Endothelial cell of umbilical vein (primary cell): ENCODE results near the gene APRT. TPM values are rescaled to one million over a fixed set of nuclear protein-coding genes. Genes with fewer than 3 reads are reported as not detected.
"Not testable (repeated sequence)": the region's sequence is repeated elsewhere in the genome, so short reads cannot be mapped to it uniquely, and the experiment has no call there.

Experiments used
- BruUV-seq: library from RNA; stranded (reverse); fragments of 400-500 nt; replicated peaks from 2 replicates; lab custom pipeline; 2021; lab: Mats Ljungman, UMichigan
- CTCF ChIA-PET: fragments of 300-600, 350-600 bp; sonication (Branson Sonifier 250); formaldehyde crosslinking; loops from one replicate; lab custom pipeline; 2021; ENCODE audit warnings: antibody characterized with exemption, inconsistent platforms; lab: Charles Lee
- POLR2A ChIA-PET: fragments of 300-600, 350-600 bp; sonication (Branson Sonifier 250); formaldehyde crosslinking; loops from one replicate; lab custom pipeline; 2021; ENCODE audit warnings: antibody characterized with exemption, inconsistent platforms; lab: Charles Lee
- DNase-seq: peaks from one replicate; pipeline ENCODE4 v3.0.0-alpha.2; 2011; ENCODE audit warnings: low read depth, low spot score
- FAIRE-seq: peaks from 2 replicates; lab custom pipeline; 2011; peaks lifted over from hg19 to GRCh38; lab: Jason Lieb, UNC
- H2AFZ ChIP-seq: 2 replicates; pipeline ENCODE4 v1.6.0; 2012; ENCODE audit warnings: low read depth, low read length, control low read depth, inconsistent platforms
- H3K27ac ChIP-seq: 2 replicates; pipeline ENCODE4 v1.5.1; 2011; ENCODE audit warnings: low read depth, mild to moderate bottlenecking, control low read depth, low read length, moderate library complexity; ENCODE audit not compliant: insufficient read depth
- H3K27me3 ChIP-seq, 2 experiments: 2 replicates each; pipeline versions ENCODE4 v1.6.0 to v1.6.1; 2011; ENCODE audit warnings: low read length in 2 of 2, mixed read lengths in 1 of 2; ENCODE audit not compliant: control insufficient read depth in 2 of 2, insufficient read depth in 2 of 2
- H3K36me3 ChIP-seq, 2 experiments: 2 replicates in 1 of 2; 3 replicates in 1 of 2; pipeline ENCODE4 v1.5.1; 2011; ENCODE audit warnings: low read length in 2 of 2, mild to moderate bottlenecking in 1 of 2, moderate library complexity in 1 of 2; ENCODE audit not compliant: control insufficient read depth in 2 of 2, insufficient read depth in 2 of 2; ENCODE audit errors: extremely low read depth in 1 of 2
- H3K4me1 ChIP-seq: 3 replicates; pipeline ENCODE4 v1.5.1; 2011; ENCODE audit warnings: mild to moderate bottlenecking, low read length; ENCODE audit not compliant: control insufficient read depth, insufficient read depth; ENCODE audit errors: extremely low read depth
- H3K4me2 ChIP-seq: 2 replicates; pipeline ENCODE4 v1.6.1; 2011; ENCODE audit warnings: low read length, control low read depth, mixed read lengths; ENCODE audit not compliant: insufficient read depth
- H3K4me3 ChIP-seq, 3 experiments: fragments of 200-600 bp in 1 of 3; sonication (generic), shearing (Covaris generic) in 1 of 3; replicated peaks in 1 of 3; 2 replicates each; pipeline ENCODE4 v1.5.1; 2011 to 2016; ENCODE audit warnings: control low read depth in 3 of 3, low read length in 3 of 3, mild to moderate bottlenecking in 2 of 3, inconsistent platforms in 1 of 3, low read depth in 1 of 3, moderate library complexity in 1 of 3; ENCODE audit not compliant: insufficient read depth in 1 of 3
- H3K79me2 ChIP-seq: 2 replicates; pipeline ENCODE4 v1.6.0; 2012; ENCODE audit warnings: low read length, inconsistent platforms; ENCODE audit not compliant: control insufficient read depth, insufficient read depth
- H3K9ac ChIP-seq: replicated peaks from 2 replicates; pipeline ENCODE3; 2011; ENCODE audit warnings: low read length, control low read depth; ENCODE audit not compliant: insufficient read depth; ENCODE audit errors: extremely low read depth
- H3K9me1 ChIP-seq: replicated peaks from 3 replicates; pipeline ENCODE4 v1.6.0; 2011; ENCODE audit warnings: mild to moderate bottlenecking, low read length; ENCODE audit not compliant: control insufficient read depth, insufficient read depth; ENCODE audit errors: extremely low read depth
- H3K9me3 ChIP-seq: replicated peaks from 2 replicates; pipeline ENCODE4 v1.5.1; 2012; ENCODE audit warnings: low read length, inconsistent platforms; ENCODE audit not compliant: control insufficient read depth, insufficient read depth
- H4K20me1 ChIP-seq: replicated peaks from 2 replicates; pipeline ENCODE3; 2011; ENCODE audit warnings: mild to moderate bottlenecking, low read length; ENCODE audit not compliant: control insufficient read depth, insufficient read depth; ENCODE audit errors: extremely low read depth
- CTCF ChIP-seq, 2 donors: IDR thresholded peaks; 1 replicate in 1 of 2; 2 replicates in 1 of 2; pipeline ENCODE4 v1.5.1; 2011; ENCODE audit warnings: low read length in 2 of 2, mild to moderate bottlenecking in 2 of 2, moderate library complexity in 2 of 2, control low read depth in 1 of 2, inconsistent platforms in 1 of 2, low read depth in 1 of 2; ENCODE audit not compliant: insufficient read depth in 1 of 2; ENCODE audit errors: extremely low read depth in 1 of 2
- EZH2 ChIP-seq: IDR thresholded peaks from 2 replicates; pipeline ENCODE4 v1.6.1; 2012; ENCODE audit warnings: borderline replicate concordance, low read depth, mild to moderate bottlenecking, moderate library complexity, low read length, inconsistent platforms; ENCODE audit not compliant: severe bottlenecking
- GATA2 ChIP-seq: IDR thresholded peaks from 2 replicates; pipeline ENCODE4 v1.7.0; 2011; ENCODE audit warnings: low read depth, mild to moderate bottlenecking, moderate library complexity, mixed read lengths, low read length; ENCODE audit not compliant: insufficient read length, insufficient read depth
- JUN ChIP-seq: IDR thresholded peaks from 2 replicates; pipeline ENCODE4 v1.6.1; 2011; ENCODE audit warnings: borderline replicate concordance, low read depth; ENCODE audit not compliant: insufficient read length, insufficient read depth
- MYC ChIP-seq: IDR thresholded peaks from one replicate; pipeline ENCODE4 v1.6.1; 2011; ENCODE audit warnings: mild to moderate bottlenecking, low read depth, low read length
- dilution Hi-C: fragments of 300-500 bp; cut with MboI; formaldehyde crosslinking; loops from one replicate; pipeline ENCODE4 v1.15.0; 2019; ENCODE audit warnings: low sequenced_read_pairs; ENCODE audit not compliant: extremely low pct_ligation_motif_present
- intact Hi-C: fragments of 100-400 bp; cut with micrococcal nuclease; formaldehyde crosslinking; loops from one replicate; pipeline ENCODE4 v1.10.0; 2022
- polyA plus RNA-seq, 4 experiments: library from polyadenylated mRNA; depleted of rRNA in 3 of 4; stranded (reverse) in 3 of 4; unstranded in 1 of 4; fragments of >200 nt; gene quantifications; 2 replicates each; pipeline versions ENCODE4 v1.2.1 to v1.2.3, GENCODE V29; 2011 to 2012; ENCODE audit warnings: missing spikeins in 1 of 4
- total RNA-seq: library from RNA; stranded (reverse); gene quantifications from 2 replicates; pipeline ENCODE4 v1.2.3, GENCODE V29; 2021

Gene APRT
- total and polyA plus RNA-seq, 2 donors (not counting 3 experiments of a cell fraction or from before 2014, with no cell fraction given), result 143 to 152 TPM

DNA sequence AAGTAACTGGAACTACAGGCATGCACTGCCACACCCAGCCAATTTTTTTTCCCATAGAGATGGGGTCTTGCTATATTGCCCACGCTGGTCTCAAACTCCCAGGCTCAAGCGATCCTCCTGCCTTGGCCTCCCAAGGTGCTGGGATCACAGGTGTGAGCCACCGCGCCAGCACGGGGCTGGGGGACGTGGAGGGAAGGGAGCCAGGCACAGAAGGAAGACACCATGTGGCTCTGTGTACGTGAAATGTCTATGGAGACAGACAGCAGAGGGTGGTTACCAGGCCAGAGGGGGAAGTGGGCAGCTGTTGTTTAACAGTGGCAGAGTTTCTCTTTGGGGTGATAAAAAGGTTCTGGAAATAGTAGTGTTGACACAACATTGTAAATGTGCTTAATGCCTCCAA, 22.1 kb downstream of the APRT start:
- intact Hi-C loops (no loop called here), dilution Hi-C loops (no loop called here)
- H3K4me2 ChIP-seq, result no peak overlapping the region
- TF ChIP-seq CTCF (IDR thresholded peaks at IDR 0.05; ENCODE audit: extremely low read depth in 1 of 2, insufficient read depth in 1 of 2, low read depth in 1 of 2, low read length in 2 of 2), result no peak
- TF ChIP-seq EZH2, result no peak
- no peak for TF ChIP-seq GATA2
- TF ChIP-seq MYC, result no peak
- no peak for TF ChIP-seq JUN
- BruUV-seq, result no TSS peak
- DNase-seq (no peak), FAIRE-seq (no peak)
- no peak overlapping the region for H3K4me3 ChIP-seq
- H4K20me1 ChIP-seq, result no peaks in the 10 kb centered on the region
- H3K79me2 ChIP-seq, result no peaks in the 10 kb centered on the region
- H3K27me3 ChIP-seq, result peaks cover 0 to 4% of the 10 kb centered on the region in 2 experiments
- H3K9ac ChIP-seq, result no peak overlapping the region
- no peaks in the 10 kb centered on the region for H3K9me3 ChIP-seq
- CTCF ChIA-PET, result no interaction called here
- peaks cover 2% of the 10 kb centered on the region for H3K4me1 ChIP-seq
- H3K9me1 ChIP-seq, result no peaks in the 10 kb centered on the region
- POLR2A ChIA-PET, result no interaction called here
- H3K27ac ChIP-seq, result no peak overlapping the region
- no peaks in the 10 kb centered on the region for H3K36me3 ChIP-seq
- H2AFZ ChIP-seq, result no peak overlapping the region

GRCh38 chr16:88788749-88789148, 23.0 kb downstream of the APRT start:
- CTCF ChIA-PET, result interaction anchor here (2.9 kb wide), 1 partner anchor 51 kb away, joined by 24 read pairs; no protein-coding TSS in a partner anchor
- intact Hi-C loops, H4K20me1 ChIP-seq, H3K9ac ChIP-seq, H3K4me1 ChIP-seq, BruUV-seq, H3K4me3 ChIP-seq, H3K4me2 ChIP-seq, H3K9me1 ChIP-seq, H3K79me2 ChIP-seq, DNase-seq, FAIRE-seq, dilution Hi-C loops, H3K9me3 ChIP-seq, H3K27ac ChIP-seq, H2AFZ ChIP-seq, POLR2A ChIA-PET, H3K27me3 ChIP-seq, H3K36me3 ChIP-seq: not testable (repeated sequence)
